ENCODE measurements around the gene RNF44. TPM values are rescaled to one million over a fixed set of nuclear protein-coding genes. Genes with fewer than 3 reads are reported as not detected.
"Not testable (repeated sequence)": the region's sequence is repeated elsewhere in the genome, so short reads cannot be mapped to it uniquely, and the experiment has no call there.

RNF44 gene
- total RNA-seq, 1 experiment from 2014 or later, result 67.4 TPM

DNA sequence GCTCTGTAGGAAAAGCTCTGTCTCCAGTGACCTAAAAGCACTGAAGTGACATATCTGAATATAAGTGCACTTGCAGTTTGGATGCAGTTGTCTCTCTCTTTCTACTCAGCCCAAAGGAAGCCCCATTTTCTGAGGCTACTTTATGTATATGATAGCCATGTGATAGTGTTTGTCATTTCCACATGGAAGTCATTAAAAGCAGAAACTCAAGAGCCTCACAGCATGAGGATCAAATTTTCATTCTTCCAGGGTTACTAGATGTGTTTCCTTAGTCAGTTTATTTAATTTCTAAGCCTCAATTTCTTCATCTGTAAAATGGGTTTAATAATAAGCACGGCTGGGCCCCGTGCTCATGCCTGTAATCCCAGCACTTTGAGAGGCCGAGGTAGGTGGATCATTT, 36.7 kb downstream of the RNF44 start:
- DNase-seq, result no peak
- Histone ChIP-seq H3K4me3 (ENCODE audit: insufficient read depth, low read depth, low read length) (no peak overlapping the region), H3K36me3 (replicated peaks; ENCODE audit: control insufficient read depth, insufficient read depth, low read length) (peaks cover 24% of the 10 kb centered on the region), H3K27me3 (ENCODE audit: control insufficient read depth, insufficient read depth, low read length) (no peaks in the 10 kb centered on the region)

DNA sequence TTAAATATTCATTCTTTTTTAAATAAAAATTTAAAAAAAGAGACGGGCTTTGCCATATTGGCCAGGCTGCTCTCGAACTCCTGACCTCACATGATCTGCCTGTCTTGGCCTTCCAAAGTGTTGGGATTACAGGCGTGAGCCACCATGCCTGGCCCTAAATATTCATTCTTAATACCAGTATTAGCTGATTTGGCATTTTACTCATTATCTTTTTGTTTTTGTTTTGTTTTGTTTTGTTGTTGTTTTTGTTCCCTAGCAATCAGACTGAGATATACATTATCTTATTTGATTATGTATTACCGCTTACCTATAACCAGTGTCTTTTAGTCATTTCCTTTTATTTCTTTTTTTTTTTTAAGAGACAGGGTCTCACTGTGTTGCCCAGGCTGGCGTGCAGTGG, 37.9 kb downstream of the RNF44 start:
- peaks cover 24% of the 10 kb centered on the region for H3K36me3 ChIP-seq (replicated peaks; ENCODE audit: control insufficient read depth, insufficient read depth, low read length)
- no peak overlapping the region for H3K4me3 ChIP-seq (ENCODE audit: insufficient read depth, low read depth, low read length)
- H3K27me3 ChIP-seq (ENCODE audit: control insufficient read depth, insufficient read depth, low read length), result no peaks in the 10 kb centered on the region

DNA sequence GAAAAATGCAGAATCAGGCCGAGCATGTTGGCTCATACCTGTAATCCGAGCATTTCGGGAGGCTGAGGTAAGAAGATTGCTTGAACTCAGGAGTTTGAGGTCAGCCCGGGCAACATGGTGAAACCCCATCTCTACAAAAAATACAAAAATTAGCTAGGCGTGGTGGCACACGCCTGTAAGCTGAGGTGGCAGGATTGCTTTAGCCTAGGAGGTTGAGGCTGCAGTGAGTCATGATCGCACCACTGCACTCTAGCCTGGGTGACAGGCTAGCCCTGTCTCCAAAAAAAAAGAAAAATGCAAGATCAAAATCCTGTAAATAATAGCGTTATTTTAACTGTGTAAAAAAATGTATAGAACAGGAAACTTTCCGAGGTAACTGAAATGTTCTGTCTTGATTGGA, 39.4 kb downstream of the RNF44 start:
- H3K27me3 ChIP-seq (ENCODE audit: control insufficient read depth, insufficient read depth, low read length), result no peaks in the 10 kb centered on the region
- DNase-seq, result no peak
- no peak overlapping the region for H3K4me3 ChIP-seq (ENCODE audit: insufficient read depth, low read depth, low read length)
- H3K36me3 ChIP-seq (replicated peaks; ENCODE audit: control insufficient read depth, insufficient read depth, low read length), result peaks cover 38% of the 10 kb centered on the region

More for the DNA sequence above, 37.9 kb downstream of the RNF44 start:
- DNase-seq, result no peak

DNA sequence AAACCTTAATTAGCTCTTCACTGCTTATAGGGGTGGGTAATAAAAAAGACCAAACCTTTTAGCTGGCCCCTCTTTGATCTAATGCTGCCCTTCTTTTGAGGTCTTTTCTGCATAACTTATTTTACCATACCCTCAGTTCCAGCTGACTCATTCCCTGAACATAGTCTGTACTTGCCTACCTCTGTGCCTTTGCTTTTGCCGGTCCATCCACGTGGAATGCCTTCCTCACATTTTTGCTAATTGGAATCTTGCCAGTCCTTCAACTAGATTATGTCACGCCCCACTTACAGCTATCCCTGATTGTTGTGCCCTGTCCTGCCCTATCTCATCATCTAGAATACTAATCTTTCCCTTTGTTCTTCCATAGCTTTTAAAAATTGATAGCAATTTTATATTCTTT, 44.8 kb downstream of the RNF44 start:
- Histone ChIP-seq H3K4me3 (ENCODE audit: insufficient read depth, low read depth, low read length) (no peak overlapping the region), H3K36me3 (replicated peaks; ENCODE audit: control insufficient read depth, insufficient read depth, low read length) (peaks cover 33% of the 10 kb centered on the region), H3K27me3 (ENCODE audit: control insufficient read depth, insufficient read depth, low read length) (no peaks in the 10 kb centered on the region)
- DNase-seq, result no peak

DNA sequence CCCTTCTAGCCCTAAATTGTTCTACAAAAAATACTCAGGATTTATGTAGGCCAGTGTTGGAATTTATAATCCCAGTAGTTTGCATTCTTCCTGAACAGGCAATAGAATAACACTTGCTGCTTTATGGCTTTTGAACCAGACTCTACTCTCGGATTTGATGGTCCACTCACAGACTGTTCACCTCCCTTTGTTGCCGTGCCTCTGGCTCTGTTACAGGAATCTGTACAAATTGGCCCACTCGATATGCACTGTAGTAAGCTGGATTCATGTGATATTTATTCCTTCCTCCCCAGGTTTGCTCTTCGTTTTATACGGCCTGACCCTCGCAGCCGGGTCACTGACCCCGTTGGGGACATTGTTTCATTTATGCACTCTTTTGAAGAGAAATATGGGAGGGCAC, 45.3 kb downstream of the RNF44 start:
- no peaks in the 10 kb centered on the region for H3K27me3 ChIP-seq (ENCODE audit: control insufficient read depth, insufficient read depth, low read length)
- H3K36me3 ChIP-seq (replicated peaks; ENCODE audit: control insufficient read depth, insufficient read depth, low read length), result peaks cover 33% of the 10 kb centered on the region
- no peak overlapping the region for H3K4me3 ChIP-seq (ENCODE audit: insufficient read depth, low read depth, low read length)
- no peak for DNase-seq

DNA sequence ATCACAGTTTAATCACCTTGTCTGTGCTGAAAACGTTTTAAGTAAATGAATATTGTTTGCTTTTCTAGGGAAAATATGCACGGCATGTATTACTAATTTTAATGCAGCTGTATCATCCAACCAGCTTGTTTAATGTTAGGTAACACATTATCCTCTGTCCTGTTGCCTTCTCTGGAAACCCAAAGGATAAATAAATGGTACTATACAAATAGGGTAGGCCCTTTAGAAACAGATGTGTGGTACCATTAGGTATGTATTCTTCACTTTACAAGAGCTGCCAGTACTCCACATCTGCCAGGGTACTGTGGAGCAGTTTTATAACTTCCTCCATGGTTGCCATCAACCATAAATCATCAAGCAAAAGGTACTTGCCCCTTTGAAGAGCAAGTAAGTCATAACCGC, 46.1 kb downstream of the RNF44 start:
- no peak overlapping the region for H3K4me3 ChIP-seq (ENCODE audit: insufficient read depth, low read depth, low read length)
- no peaks in the 10 kb centered on the region for H3K27me3 ChIP-seq (ENCODE audit: control insufficient read depth, insufficient read depth, low read length)
- peaks cover 29% of the 10 kb centered on the region for H3K36me3 ChIP-seq (replicated peaks; ENCODE audit: control insufficient read depth, insufficient read depth, low read length)
- DNase-seq, result no peak

DNA sequence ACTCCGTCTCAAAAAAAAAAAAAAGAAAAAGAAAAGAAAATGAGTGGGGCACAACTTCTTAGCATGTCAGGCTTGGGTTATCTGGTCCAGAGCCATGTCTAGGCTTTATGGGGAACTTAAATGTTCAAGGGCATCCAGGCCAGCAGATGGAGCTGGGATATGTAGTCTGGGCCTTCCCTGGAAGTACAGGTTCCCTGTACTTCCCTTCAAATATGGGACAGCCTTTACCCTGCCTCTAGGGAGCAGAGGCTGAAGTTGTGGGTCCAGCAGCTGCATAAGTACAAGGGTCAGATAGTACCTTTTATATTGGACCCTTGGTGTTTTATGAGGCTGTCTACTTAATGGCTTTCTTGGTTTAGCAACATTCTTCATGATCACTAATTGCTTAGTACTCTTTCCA, 46.9 kb downstream of the RNF44 start:
- no peaks in the 10 kb centered on the region for H3K27me3 ChIP-seq (ENCODE audit: control insufficient read depth, insufficient read depth, low read length)
- peaks cover 30% of the 10 kb centered on the region for H3K36me3 ChIP-seq (replicated peaks; ENCODE audit: control insufficient read depth, insufficient read depth, low read length)
- no peak for DNase-seq
- H3K4me3 ChIP-seq (ENCODE audit: insufficient read depth, low read depth, low read length), result no peak overlapping the region

DNA sequence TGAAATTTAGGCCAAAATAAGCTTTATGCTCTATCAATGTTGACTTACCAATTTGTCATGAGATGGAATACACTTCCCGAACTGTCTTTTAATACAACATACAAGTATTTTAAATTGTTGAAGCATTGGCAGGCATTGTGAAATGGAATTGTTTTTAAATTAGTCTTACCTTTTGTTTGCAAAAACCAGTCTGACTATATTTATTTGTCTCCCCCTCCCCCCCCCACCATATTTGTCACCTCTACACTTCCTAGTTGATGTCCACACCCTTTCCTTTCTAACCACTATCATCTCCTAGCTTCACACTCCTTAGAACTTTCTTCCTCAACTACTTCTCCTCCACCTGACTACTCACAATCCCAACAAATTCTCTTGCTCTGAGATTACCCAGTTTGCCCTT, 48.1 kb downstream of the RNF44 start:
- Histone ChIP-seq H3K4me3 (ENCODE audit: insufficient read depth, low read depth, low read length) (no peak overlapping the region), H3K27me3 (ENCODE audit: control insufficient read depth, insufficient read depth, low read length) (no peaks in the 10 kb centered on the region), H3K36me3 (replicated peaks; ENCODE audit: control insufficient read depth, insufficient read depth, low read length) (peaks cover 28% of the 10 kb centered on the region)
- DNase-seq, result no peak

DNA sequence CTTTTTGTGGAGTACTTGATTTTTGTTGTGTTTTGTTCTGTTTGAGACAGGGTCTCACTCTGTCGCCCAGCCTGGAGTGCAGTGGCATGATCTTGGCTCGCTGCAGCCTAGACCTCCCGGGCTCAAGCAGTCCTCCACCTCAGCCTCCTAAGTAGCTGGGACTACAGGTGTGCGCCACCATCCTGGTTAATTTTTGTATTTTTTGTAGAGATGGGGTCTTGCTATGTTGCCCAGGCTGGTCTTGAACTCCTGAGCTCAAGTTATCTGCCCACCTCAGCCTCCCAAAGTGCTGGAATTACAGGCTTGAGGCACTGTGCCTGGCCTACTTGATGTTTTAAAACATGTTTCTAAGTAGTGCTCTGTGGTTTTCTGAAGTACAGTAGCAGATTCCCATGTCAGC, 50.0 kb downstream of the RNF44 start:
- H3K4me3 ChIP-seq (ENCODE audit: insufficient read depth, low read depth, low read length); DNase-seq; H3K27me3 ChIP-seq (ENCODE audit: control insufficient read depth, insufficient read depth, low read length): not testable (repeated sequence)
- peaks cover 10% of the 10 kb centered on the region for H3K36me3 ChIP-seq (replicated peaks; ENCODE audit: control insufficient read depth, insufficient read depth, low read length)

DNA sequence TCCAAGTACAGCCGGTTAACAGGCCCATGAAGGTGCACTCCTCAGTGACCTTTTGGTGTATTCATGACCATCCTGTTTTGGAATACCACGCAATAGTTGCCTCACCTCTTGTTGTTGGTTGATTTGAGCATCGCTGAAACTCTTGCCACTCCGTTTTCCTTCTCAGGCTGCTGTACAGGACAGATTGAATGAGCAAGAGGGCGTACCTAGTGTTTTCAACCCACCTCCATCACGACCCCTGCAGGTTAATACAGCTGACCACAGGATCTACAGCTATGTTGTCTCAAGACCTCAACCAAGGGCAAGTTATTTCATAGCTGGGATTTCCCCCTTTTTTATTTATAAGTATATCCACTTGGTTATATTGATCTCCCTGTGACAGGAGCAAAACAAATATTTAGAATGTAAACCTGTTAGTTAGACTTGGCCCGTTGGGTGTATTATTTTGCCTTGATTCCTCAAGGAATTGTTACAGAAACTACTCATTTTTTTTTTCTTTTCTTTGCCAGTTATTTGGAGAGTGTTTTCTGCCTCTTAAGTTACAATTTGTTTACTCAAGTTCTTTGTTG, 50.9 kb downstream of the RNF44 start:
- H3K27me3 ChIP-seq (ENCODE audit: control insufficient read depth, insufficient read depth, low read length), result no peaks in the 10 kb centered on the region
- peaks cover 6% of the 10 kb centered on the region for H3K36me3 ChIP-seq (replicated peaks; ENCODE audit: control insufficient read depth, insufficient read depth, low read length)
- DNase-seq, result no peak
- H3K4me3 ChIP-seq (ENCODE audit: insufficient read depth, low read depth, low read length), result no peak overlapping the region

DNA sequence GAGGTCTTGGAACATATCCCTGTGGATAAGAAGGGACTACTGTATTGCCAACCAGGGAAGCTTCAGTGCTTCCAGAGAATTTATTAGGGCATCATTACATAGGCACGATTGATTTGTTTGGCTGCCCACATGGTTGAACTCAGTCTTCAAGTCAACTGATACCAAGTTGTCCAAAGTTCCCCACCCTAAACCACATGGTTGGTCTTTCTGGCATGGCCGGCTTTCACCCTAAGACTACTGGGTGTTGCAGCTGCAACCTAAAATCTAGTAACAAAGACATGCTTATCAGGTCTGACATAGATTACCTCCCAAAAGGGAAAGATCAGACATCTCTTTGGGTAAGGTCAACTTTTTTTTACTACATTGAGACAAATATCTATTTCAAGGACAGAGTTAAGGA, 52.0 kb downstream of the RNF44 start:
- DNase-seq, result no peak
- H3K36me3 ChIP-seq (replicated peaks; ENCODE audit: control insufficient read depth, insufficient read depth, low read length), result peaks cover 8% of the 10 kb centered on the region
- H3K4me3 ChIP-seq (ENCODE audit: insufficient read depth, low read depth, low read length), result no peak overlapping the region
- H3K27me3 ChIP-seq (ENCODE audit: control insufficient read depth, insufficient read depth, low read length), result no peaks in the 10 kb centered on the region

DNA sequence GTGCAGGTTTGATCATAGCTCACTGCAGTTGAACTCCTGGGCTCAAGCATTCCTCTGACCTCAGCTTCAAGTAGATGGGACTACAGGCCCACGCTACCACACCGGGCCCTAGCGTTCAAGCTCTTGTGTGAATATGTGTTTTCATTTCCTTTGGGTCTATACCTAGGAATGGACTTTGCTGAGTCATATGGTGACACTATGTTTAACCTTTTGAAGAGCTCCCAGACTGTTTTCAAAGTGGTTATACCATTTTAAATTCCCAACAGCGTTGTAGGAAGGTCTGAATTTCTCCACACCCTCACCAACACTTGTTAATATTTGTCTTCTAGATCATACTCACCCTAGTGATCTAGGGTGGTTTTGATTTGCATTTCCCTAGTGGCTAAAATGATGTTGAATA, 55.5 kb downstream of the RNF44 start:
- Histone ChIP-seq H3K36me3 (replicated peaks; ENCODE audit: control insufficient read depth, insufficient read depth, low read length) (peaks cover 7% of the 10 kb centered on the region), H3K27me3 (ENCODE audit: control insufficient read depth, insufficient read depth, low read length) (no peaks in the 10 kb centered on the region), H3K4me3 (ENCODE audit: insufficient read depth, low read depth, low read length) (no peak overlapping the region)
- DNase-seq, result no peak

Other genes starting within 250 kb of the RNF44 start
- 77.3 and 78.2 TPM in 2 replicates for gene KIAA1191, start 175.6 kb downstream of the RNF44 start, total RNA-seq (2014; rRNA removed; shearing (Covaris generic))
- 3.3 and 6.7 TPM in 2 replicates for gene ARL10, start 171.9 kb downstream of the RNF44 start, total RNA-seq (2014; rRNA removed; shearing (Covaris generic))
- gene NOP16, start 148.8 kb downstream of the RNF44 start, total RNA-seq (2014; rRNA removed; shearing (Covaris generic)), result 46.9 and 56.2 TPM in 2 replicates
- gene HIGD2A, start 148.7 kb downstream of the RNF44 start, total RNA-seq (2014; rRNA removed; shearing (Covaris generic)), result 232 and 237 TPM in 2 replicates
- gene CLTB, start 120.9 kb downstream of the RNF44 start, total RNA-seq (2014; rRNA removed; shearing (Covaris generic)), result 50.5 and 67.2 TPM in 2 replicates
- gene FAF2, start 89.0 kb downstream of the RNF44 start, total RNA-seq (2014; rRNA removed; shearing (Covaris generic)), result 36.2 and 37.6 TPM in 2 replicates
- 0.04 and 0.21 TPM in 2 replicates for gene CDHR2, start 11.9 kb upstream of the RNF44 start, total RNA-seq (2014; rRNA removed; shearing (Covaris generic))
- gene GPRIN1, start 72.8 kb upstream of the RNF44 start, total RNA-seq (2014; rRNA removed; shearing (Covaris generic)), result 6.6 and 14.2 TPM in 2 replicates
- gene SNCB, start 93.1 kb upstream of the RNF44 start, total RNA-seq (2014; rRNA removed; shearing (Covaris generic)), result 4.7 and 7.2 TPM in 2 replicates
- 0.33 and 0.97 TPM in 2 replicates for gene EIF4E1B, start 93.3 kb upstream of the RNF44 start, total RNA-seq (2014; rRNA removed; shearing (Covaris generic))
- 39.8 and 50.7 TPM in 2 replicates for gene TSPAN17, start 110.1 kb upstream of the RNF44 start, total RNA-seq (2014; rRNA removed; shearing (Covaris generic))